Memory B cell (primary cell): ENCODE data around the gene RWDD1.

Source experiments
- ATAC-seq: fragments of 150-1000 bp; cut with Tn5 transposase; 2 replicates; pipeline ENCODE4 v1.10.0; 2021; ENCODE audit warnings: low read depth, mild to moderate bottlenecking, moderate library complexity
- DNase-seq, 2 donors: peaks; one replicate each; pipeline ENCODE4 v3.0.0; 2022; ENCODE audit warnings: low spot score in 2 of 2
- H3K27ac Mint-ChIP-seq: one replicate; pipeline ENCODE4 v1.8.0; 2022; ENCODE audit warnings: mild to moderate bottlenecking, moderate library complexity, mixed read lengths
- H3K27me3 Mint-ChIP-seq: one replicate; pipeline ENCODE4 v1.8.0; 2022; ENCODE audit warnings: mixed read lengths
- H3K36me3 Mint-ChIP-seq: one replicate; pipeline ENCODE4 v1.8.0; 2022; ENCODE audit warnings: mild to moderate bottlenecking, mixed read lengths
- H3K4me1 Mint-ChIP-seq: one replicate; pipeline ENCODE4 v1.8.0; 2022; ENCODE audit warnings: mixed read lengths
- H3K4me3 Mint-ChIP-seq: one replicate; pipeline ENCODE4 v1.8.0; 2022; ENCODE audit warnings: mild to moderate bottlenecking, moderate library complexity, mixed read lengths
- H3K9me3 Mint-ChIP-seq: one replicate; pipeline ENCODE4 v1.8.0; 2022; ENCODE audit warnings: mixed read lengths

The RWDD1 gene

DNA sequence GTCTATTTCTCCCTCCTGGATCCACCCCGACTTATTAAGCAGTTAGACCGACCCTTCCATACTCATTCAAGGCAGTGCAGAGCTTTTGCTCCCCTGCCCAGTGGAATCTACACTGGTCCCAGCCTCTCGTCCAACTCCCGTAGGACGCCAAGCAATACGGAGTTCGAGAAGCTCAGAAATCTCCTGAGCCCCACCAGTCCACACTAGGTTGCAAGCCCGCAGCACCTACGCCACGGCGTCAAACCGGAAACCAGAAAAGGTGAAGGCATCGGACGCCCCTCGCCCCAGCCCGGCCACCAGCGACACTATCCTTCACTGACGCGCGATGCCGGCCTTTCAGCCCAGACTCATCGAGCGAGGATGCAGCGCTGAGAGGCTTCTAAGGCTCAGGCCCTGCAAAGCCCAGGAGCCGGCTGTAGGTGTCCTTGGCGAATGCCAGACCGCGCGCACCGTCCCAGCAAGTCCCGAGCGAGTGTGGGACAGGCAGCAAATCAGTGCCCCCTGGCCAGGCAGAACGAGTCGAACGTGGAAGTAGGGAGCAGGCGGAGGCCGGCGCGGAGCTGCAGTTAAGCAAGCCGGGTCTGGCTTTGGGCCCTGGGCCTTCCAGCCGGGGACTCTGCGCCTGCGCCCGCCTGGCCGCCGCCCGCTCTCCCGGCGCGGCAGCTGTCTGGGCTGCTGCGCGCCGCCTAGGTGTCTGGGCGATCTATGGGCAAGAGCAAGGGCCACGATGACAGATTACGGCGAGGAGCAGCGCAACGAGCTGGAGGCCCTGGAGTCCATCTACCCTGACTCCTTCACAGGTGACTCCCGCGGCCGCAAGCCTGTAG, at the start of gene RWDD1:
RWDD1 (plus strand) TSS at position 649 of the 827 bp plus-strand sequence; CDS start at position 728, 79 bp downstream.
- H3K4me1 Mint-ChIP-seq = peaks cover 26% of the 10 kb centered on the region
- H3K27me3 Mint-ChIP-seq = no peaks in the 10 kb centered on the region
- peak within 1 kb of the TSS; percentile 92 for H3K4me3 Mint-ChIP-seq
- H3K9me3 Mint-ChIP-seq = no peaks in the 10 kb centered on the region
- H3K36me3 Mint-ChIP-seq = peaks cover 11% of the 10 kb centered on the region
- H3K27ac Mint-ChIP-seq = peak within 1 kb of the TSS; percentile 97
- DNase-seq (peak; percentile 92 to 98), ATAC-seq (peak; percentile 84)

GRCh38 chr6:116522896-116523295, 48.4 kb upstream of the RWDD1 start:
- no peak for DNase-seq
- no peak overlapping the region for H3K27ac Mint-ChIP-seq
- H3K4me1 Mint-ChIP-seq = no peaks in the 10 kb centered on the region
- no peaks in the 10 kb centered on the region for H3K9me3 Mint-ChIP-seq
- no peaks in the 10 kb centered on the region for H3K27me3 Mint-ChIP-seq
- H3K36me3 Mint-ChIP-seq = no peaks in the 10 kb centered on the region
- no peak for ATAC-seq
- no peak overlapping the region for H3K4me3 Mint-ChIP-seq

GRCh38 chr6:116524236-116524635, 47.1 kb upstream of the RWDD1 start:
- no peak for ATAC-seq
- no peak for DNase-seq
- no peak overlapping the region for H3K4me3 Mint-ChIP-seq
- no peaks in the 10 kb centered on the region for H3K36me3 Mint-ChIP-seq
- no peak overlapping the region for H3K27ac Mint-ChIP-seq
- no peaks in the 10 kb centered on the region for H3K4me1 Mint-ChIP-seq
- no peaks in the 10 kb centered on the region for H3K9me3 Mint-ChIP-seq
- H3K27me3 Mint-ChIP-seq = no peaks in the 10 kb centered on the region

- H3K27me3 Mint-ChIP-seq = no peaks in the 10 kb centered on the region
- H3K36me3 Mint-ChIP-seq = no peaks in the 10 kb centered on the region
- DNase-seq (no peak), ATAC-seq (no peak)
- peaks cover 7% of the 10 kb centered on the region for H3K4me1 Mint-ChIP-seq
- H3K27ac Mint-ChIP-seq = no peak overlapping the region
- no peak overlapping the region for H3K4me3 Mint-ChIP-seq
- no peaks in the 10 kb centered on the region for H3K9me3 Mint-ChIP-seq
Measured at GRCh38 chr6:116528133-116528532, 43.2 kb upstream of the RWDD1 start.

- no peaks in the 10 kb centered on the region for H3K9me3 Mint-ChIP-seq
- peaks cover 7% of the 10 kb centered on the region for H3K4me1 Mint-ChIP-seq
- H3K36me3 Mint-ChIP-seq = no peaks in the 10 kb centered on the region
- H3K4me3 Mint-ChIP-seq = no peak overlapping the region
- H3K27ac Mint-ChIP-seq = no peak overlapping the region
- DNase-seq (no peak), ATAC-seq (no peak)
- no peaks in the 10 kb centered on the region for H3K27me3 Mint-ChIP-seq
Measured at GRCh38 chr6:116528780-116529179, 42.5 kb upstream of the RWDD1 start.

DNA sequence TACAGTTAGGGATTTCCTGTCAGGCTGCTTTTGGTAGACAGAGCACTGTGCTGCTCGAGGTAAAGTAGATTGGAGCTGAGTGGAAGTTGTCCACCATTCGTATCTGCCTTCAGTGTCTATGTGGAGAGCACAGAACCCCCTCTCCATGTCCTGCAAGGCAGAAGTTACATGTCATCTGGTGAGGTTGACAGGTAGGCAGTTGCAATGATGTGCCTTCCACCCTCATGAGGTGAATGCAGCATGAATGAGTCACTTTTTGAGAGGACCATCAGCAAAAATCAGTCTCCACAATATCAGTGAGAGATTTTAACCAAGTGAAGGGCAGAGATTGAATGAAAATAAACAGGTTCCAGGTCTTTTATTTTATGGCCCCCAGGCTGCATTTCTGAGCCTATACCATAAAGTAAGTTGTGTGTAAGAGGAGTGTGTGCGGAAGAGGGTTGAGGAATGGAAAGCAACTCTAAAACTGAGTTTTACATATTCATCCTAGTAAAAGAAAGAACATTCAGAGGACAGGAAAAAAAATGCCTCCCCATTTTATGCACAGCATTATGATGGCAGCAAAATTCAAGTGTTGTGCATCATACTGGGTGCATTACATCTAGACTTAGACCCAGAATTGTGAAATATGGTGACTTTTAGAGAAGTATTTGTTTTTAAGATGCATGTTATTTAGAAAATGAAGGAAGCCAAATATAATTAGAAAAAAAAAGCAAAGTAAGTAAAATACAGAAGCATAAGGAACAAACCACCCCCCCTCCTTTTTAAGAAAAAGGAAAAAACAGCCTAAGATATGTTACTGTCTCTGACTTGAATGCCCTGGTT, 41.6 kb upstream of the RWDD1 start:
- ATAC-seq = no peak
- Mint-ChIP-seq H3K27me3 (no peaks in the 10 kb centered on the region), H3K9me3 (no peaks in the 10 kb centered on the region), H3K4me1 (peaks cover 7% of the 10 kb centered on the region), H3K4me3 (no peak overlapping the region), H3K36me3 (no peaks in the 10 kb centered on the region), H3K27ac (no peak overlapping the region)
- no peak for DNase-seq

GRCh38 chr6:116530436-116530835, 40.9 kb upstream of the RWDD1 start:
- Mint-ChIP-seq H3K27ac (no peak overlapping the region), H3K27me3 (no peaks in the 10 kb centered on the region), H3K9me3 (no peaks in the 10 kb centered on the region), H3K36me3 (no peaks in the 10 kb centered on the region), H3K4me3 (no peak overlapping the region), H3K4me1 (peaks cover 7% of the 10 kb centered on the region)
- no peak for ATAC-seq
- no peak for DNase-seq

GRCh38 chr6:116531675-116532570, 39.4 kb upstream of the RWDD1 start:
- Mint-ChIP-seq H3K27me3 (no peaks in the 10 kb centered on the region), H3K27ac (no peak overlapping the region), H3K4me3 (no peak overlapping the region), H3K9me3 (no peaks in the 10 kb centered on the region), H3K4me1 (peaks cover 9% of the 10 kb centered on the region), H3K36me3 (no peaks in the 10 kb centered on the region)
- ATAC-seq = peak; percentile 93
- DNase-seq = peak; percentile 67 to 71

DNA sequence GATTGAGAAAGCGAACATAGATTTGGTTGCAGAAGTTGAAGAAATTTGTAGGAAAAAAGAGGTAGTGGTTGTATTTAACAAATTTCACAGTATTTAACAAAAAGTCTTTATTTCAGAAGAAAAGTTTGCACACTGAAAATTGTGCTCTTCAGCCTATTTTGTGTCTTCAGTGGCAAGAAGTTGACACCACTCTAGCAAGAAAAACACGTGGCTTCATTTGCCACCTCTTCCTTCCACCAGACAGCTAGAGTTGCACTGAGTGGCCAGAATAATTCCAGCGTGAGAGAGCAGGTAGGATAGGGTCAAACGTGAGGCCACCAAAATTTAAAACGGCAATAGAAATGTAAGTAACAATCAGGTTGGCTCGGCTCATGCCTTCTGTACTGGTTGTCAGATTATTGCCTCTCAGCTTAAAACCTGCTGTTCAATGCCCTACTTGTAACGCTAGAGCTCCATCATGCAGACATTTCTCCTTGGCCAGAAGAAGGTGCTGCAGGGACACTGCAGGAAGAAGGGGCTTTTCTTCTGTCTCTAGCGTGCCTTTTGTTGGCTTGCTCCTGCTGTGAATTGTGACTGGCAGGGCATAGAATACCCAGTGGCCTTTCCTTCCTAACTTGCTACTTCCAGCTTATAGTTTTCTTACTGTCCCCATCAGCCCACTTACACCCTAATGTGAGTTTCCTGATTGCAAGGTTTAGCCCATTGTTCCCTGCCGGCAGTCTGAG, 37.9 kb upstream of the RWDD1 start:
- no peaks in the 10 kb centered on the region for H3K9me3 Mint-ChIP-seq

GRCh38 chr6:116535109-116535508, 36.2 kb upstream of the RWDD1 start:
- no peak for DNase-seq
- Mint-ChIP-seq H3K36me3 (no peaks in the 10 kb centered on the region), H3K4me1 (peaks cover 9% of the 10 kb centered on the region), H3K4me3 (no peak overlapping the region), H3K27me3 (peaks cover 1% of the 10 kb centered on the region), H3K27ac (no peak overlapping the region), H3K9me3 (no peaks in the 10 kb centered on the region)
- ATAC-seq = no peak

More for the DNA sequence above, 37.9 kb upstream of the RWDD1 start:
- no peaks in the 10 kb centered on the region for H3K36me3 Mint-ChIP-seq
- H3K27me3 Mint-ChIP-seq = no peaks in the 10 kb centered on the region
- no peak overlapping the region for H3K4me3 Mint-ChIP-seq
- peaks cover 9% of the 10 kb centered on the region for H3K4me1 Mint-ChIP-seq
- ATAC-seq (no peak), DNase-seq (no peak)
- H3K27ac Mint-ChIP-seq = no peak overlapping the region

DNA sequence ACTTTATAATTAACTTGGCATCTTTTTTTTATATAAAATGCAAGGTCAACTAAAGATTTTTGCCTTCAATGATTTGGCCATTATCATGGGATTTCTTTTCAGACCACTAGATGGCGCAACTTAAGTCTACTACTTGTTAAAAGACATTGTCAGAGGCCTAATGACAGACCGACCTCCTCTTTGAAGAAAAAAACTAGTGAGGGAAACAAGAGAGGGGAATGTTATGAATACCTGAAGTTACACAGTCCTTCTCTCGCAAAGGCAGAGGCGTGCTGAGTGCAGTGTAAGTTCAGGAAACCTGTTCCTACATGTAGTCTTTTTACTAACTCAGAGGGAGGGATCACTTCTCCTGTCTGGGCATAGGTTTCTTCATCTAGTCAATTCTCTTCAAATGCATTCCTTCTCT, 35.1 kb upstream of the RWDD1 start:
- Mint-ChIP-seq H3K9me3 (no peaks in the 10 kb centered on the region), H3K27me3 (peaks cover 4% of the 10 kb centered on the region), H3K4me3 (no peak overlapping the region), H3K27ac (no peak overlapping the region), H3K36me3 (no peaks in the 10 kb centered on the region), H3K4me1 (peaks cover 3% of the 10 kb centered on the region)
- DNase-seq (peak; percentile 41 to 55), ATAC-seq (peak; percentile 48)

GRCh38 chr6:116542426-116542825, 28.9 kb upstream of the RWDD1 start:
- H3K27ac Mint-ChIP-seq = no peak overlapping the region
- no peak overlapping the region for H3K4me3 Mint-ChIP-seq
- peaks cover 7% of the 10 kb centered on the region for H3K27me3 Mint-ChIP-seq
- H3K4me1 Mint-ChIP-seq = no peaks in the 10 kb centered on the region
- ATAC-seq (no peak), DNase-seq (no peak)
- no peaks in the 10 kb centered on the region for H3K9me3 Mint-ChIP-seq
- no peaks in the 10 kb centered on the region for H3K36me3 Mint-ChIP-seq

GRCh38 chr6:116543149-116543548, 28.2 kb upstream of the RWDD1 start:
- DNase-seq = no peak
- no peaks in the 10 kb centered on the region for H3K36me3 Mint-ChIP-seq
- no peak for ATAC-seq
- no peaks in the 10 kb centered on the region for H3K4me1 Mint-ChIP-seq
- H3K27me3 Mint-ChIP-seq = peaks cover 7% of the 10 kb centered on the region
- no peak overlapping the region for H3K27ac Mint-ChIP-seq
- no peak overlapping the region for H3K4me3 Mint-ChIP-seq
- H3K9me3 Mint-ChIP-seq = no peaks in the 10 kb centered on the region
